ACC112 (cell line): Measurements from ENCODE around the gene LAMB1.

ENCODE experiments used
- H2AFZ ChIP-seq: fragments of 200-600 bp; sonication (generic); one replicate; pipeline ENCODE4 v1.6.0; 2017; ENCODE audit warnings: antibody characterized with exemption, low read length; ENCODE audit not compliant: unreplicated experiment
- H3K27ac ChIP-seq: fragments of 200-600 bp; sonication (generic); 2 replicates; pipeline ENCODE4 v1.5.1; 2014; ENCODE audit warnings: low read depth, mild to moderate bottlenecking, antibody characterized with exemption, low read length, moderate library complexity
- H3K27me3 ChIP-seq: fragments of 200-600 bp; sonication (generic); 2 replicates; pipeline ENCODE4 v1.6.1; 2014; ENCODE audit warnings: mild to moderate bottlenecking, antibody characterized with exemption, low read length, moderate library complexity, mixed read lengths; ENCODE audit not compliant: insufficient read depth
- H3K36me3 ChIP-seq: fragments of 200-600 bp; sonication (generic); 2 replicates; pipeline ENCODE4 v1.6.1; 2016; ENCODE audit warnings: mild to moderate bottlenecking, antibody characterized with exemption, low read length, moderate library complexity, mixed read lengths; ENCODE audit not compliant: insufficient read depth
- H3K4me1 ChIP-seq: fragments of 200-600 bp; sonication (generic); one replicate; pipeline ENCODE4 v1.6.1; 2016; ENCODE audit warnings: low read length, mixed read lengths; ENCODE audit not compliant: insufficient read depth, unreplicated experiment, control insufficient read depth
- H3K4me3 ChIP-seq: fragments of 200-600 bp; sonication (generic); 2 replicates; pipeline ENCODE4 v1.5.1; 2014; ENCODE audit warnings: mild to moderate bottlenecking, low read depth, low read length
- H3K79me2 ChIP-seq: fragments of 200-600 bp; sonication (generic); one replicate; pipeline ENCODE4 v1.6.0; 2016; ENCODE audit warnings: low read length; ENCODE audit not compliant: control insufficient read depth, unreplicated experiment, insufficient read depth

LAMB1 gene

DNA sequence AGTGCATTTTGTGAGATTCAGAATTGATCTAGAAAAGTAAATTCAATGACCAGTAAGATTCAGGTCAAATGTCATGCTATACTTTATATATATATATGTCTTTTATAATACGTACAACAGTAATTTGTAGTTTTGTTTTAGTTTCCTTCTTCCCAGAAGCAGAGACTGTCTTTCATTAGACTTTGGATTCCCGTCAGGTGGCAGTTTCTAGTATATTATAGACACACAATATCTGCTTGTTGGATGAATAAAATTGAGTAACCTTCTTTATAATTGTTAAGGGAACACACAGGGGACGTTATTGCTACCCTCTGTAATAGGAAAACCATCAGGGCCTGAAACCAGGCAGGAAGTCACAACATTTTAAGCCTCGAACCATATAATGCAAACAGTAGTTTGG lies 5.3 kb upstream of the LAMB1 start:
- no peak overlapping the region for H3K4me3 ChIP-seq
- peaks cover 19% of the 10 kb centered on the region for H3K4me1 ChIP-seq
- H2AFZ ChIP-seq: no peak overlapping the region
- no peak overlapping the region for H3K27ac ChIP-seq
- H3K79me2 ChIP-seq: no peaks in the 10 kb centered on the region
- H3K27me3 ChIP-seq: no peaks in the 10 kb centered on the region
- no peaks in the 10 kb centered on the region for H3K36me3 ChIP-seq

DNA sequence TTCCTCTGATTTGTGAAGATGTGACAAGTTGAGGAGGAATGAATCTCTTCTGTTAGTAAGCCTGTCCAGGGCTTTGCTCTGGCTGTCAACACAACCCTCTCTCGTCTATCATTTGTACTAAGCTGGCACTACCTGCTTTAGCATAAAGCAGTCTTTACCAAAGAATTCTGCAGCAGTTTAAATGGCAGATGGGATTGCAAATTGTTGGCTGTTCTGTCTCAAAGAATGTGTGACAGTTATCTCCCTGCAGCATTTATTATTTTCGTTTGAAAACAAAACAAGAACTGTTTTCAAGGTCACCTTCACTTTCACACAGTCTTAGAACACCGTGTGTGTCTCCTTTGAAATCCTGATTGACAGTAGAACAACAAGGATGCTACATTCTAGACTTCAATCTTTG lies 4.8 kb upstream of the LAMB1 start:
- Histone ChIP-seq H3K4me1 (peaks cover 14% of the 10 kb centered on the region), H3K27me3 (no peaks in the 10 kb centered on the region), H3K27ac (no peak overlapping the region), H3K36me3 (no peaks in the 10 kb centered on the region), H2AFZ (no peak overlapping the region), H3K4me3 (no peak overlapping the region), H3K79me2 (peaks cover 2% of the 10 kb centered on the region)

DNA sequence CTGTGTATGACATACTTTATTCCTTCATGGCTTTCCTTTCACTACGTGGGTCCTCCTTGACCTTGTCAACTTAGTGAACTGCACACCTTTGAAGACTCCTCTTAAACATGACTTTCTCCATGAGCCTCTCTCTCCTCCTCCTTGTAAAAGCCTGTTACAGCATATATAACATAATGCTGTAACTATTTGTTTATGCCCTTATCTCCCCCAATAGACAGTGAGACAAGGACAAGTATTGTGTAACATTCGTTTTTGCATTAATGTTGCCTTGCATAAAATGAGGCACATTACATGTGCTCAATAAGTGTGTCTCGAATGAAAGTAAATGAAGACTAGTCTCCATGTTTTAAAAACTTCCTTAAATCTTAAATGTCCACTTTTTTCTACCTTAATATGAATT lies 4.3 kb upstream of the LAMB1 start:
- H3K27me3 ChIP-seq: no peaks in the 10 kb centered on the region
- H3K79me2 ChIP-seq: peaks cover 7% of the 10 kb centered on the region
- no peak overlapping the region for H3K4me3 ChIP-seq
- no peak overlapping the region for H3K27ac ChIP-seq
- H3K36me3 ChIP-seq: no peaks in the 10 kb centered on the region
- no peak overlapping the region for H2AFZ ChIP-seq
- peaks cover 9% of the 10 kb centered on the region for H3K4me1 ChIP-seq

DNA sequence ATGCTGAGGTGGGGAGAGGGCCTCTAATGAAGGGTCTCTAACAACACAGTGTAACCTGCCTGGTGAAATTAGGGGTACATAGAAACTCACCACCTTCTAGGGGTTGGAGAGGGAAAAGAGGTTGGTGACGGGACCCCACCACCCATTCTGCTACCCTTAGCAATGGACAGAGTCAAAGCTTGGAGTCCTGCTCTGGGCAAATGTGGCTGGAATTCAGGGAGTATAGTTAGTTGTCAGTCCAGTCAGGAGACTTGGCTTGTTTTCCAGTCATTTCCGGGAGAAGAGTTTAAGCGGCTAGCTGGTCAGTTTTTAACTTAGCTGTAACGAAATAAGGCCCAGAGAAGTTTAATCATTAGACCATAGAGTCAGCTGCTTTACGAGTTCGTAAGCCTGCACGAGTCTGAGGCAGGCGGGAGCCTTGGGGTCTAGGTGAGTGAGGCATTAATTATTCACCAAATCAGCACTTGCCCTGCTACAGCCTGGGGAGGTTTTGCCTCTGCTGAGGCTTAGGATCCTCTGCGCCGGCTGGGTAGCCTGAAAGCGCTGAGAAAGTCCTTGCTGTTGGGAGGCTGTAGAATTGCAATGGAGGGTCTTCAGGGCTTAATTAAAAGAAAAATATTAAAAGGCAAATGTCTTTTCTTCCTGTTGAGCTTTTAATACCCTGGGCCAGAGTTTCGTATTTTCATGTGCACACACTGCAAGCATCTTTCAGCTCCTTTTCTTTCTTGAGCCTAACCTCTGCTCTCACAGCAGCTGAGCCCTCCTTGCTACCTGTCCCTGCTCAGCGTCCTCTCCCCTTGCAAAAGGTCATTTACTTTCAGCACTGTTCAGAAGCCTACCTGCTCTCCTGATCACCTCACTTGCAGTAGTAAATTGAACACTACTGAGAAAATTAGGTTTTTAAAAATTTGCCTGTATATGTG lies 1.5 kb upstream of the LAMB1 start:
- peaks cover 33% of the 10 kb centered on the region for H3K79me2 ChIP-seq
- no peak overlapping the region for H3K27ac ChIP-seq
- no peaks in the 10 kb centered on the region for H3K27me3 ChIP-seq
- no peak overlapping the region for H2AFZ ChIP-seq
- H3K4me3 ChIP-seq: no peak overlapping the region
- H3K36me3 ChIP-seq: no peaks in the 10 kb centered on the region
- peaks cover 11% of the 10 kb centered on the region for H3K4me1 ChIP-seq

DNA sequence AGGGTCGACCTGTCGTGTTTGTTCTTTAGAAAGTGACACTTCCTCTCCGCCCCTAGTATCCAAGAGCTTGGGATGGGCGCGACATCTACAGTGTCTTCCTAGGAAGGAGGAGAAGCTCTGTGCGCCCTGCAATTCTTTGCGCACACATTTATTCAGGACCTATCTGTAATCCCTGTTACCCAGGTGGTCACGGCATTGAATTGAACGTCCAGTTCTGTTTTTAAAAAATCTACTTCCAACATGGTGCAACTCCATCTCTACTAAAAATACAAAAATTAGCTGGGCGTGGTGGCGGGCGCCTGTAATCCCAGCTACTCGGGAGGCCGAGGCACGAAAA lies 606 bp upstream of the LAMB1 start:
- Histone ChIP-seq H3K27me3 (no peaks in the 10 kb centered on the region), H3K4me3 (peak overlapping the region; percentile 76)

DNA sequence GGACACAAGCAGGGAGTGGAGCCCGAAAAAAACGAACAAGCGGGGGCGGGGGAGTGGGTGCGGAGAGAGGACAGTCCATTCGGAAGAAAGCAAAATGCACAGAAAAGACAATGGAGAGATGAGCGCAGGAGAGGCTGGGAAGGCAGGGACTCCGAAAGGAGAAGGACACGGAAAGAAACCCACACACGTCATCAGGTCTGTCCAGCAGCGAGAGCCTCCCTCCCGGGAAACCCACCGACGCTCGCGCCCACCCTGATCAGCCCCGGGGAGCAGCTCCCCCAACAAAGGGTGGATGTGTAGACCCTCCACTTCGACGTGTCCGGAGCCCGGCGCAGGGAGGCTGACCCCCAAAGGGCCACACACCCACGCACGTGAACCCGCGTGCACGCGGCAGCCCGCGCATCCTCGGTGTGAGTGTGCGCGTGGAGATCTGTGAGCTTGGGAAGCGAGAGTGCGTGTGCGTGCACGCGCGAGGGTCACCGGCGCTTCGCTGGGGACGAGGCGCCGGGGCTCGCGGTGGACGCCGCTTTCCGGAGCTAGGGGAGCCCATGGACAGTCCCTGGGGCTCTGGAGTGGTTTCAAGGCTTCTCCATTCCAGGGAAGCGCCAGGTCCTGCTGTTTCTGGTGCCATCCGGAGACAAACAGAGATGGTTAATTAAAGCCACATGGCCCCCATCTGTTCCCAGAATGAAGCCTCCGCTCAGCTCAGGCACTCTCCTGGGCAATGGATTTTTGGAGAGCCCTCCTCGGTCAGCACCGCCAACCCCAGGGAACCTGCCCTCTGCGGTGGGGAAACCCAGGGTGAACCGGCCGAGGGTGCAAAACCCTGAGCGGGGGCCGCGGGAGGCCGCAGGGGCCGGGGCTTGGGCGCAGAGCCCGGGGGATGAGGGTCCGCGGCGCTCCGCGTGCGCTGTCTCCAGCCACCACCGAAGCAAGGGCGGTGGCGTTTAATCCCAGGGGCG lies 916 bp downstream of the LAMB1 start:
- Histone ChIP-seq H3K4me1 (peaks cover 35% of the 10 kb centered on the region), H3K79me2 (peaks cover 50% of the 10 kb centered on the region), H3K4me3 (peak overlapping the region; percentile 76), H2AFZ (peak overlapping the region; percentile 7), H3K27ac (peak overlapping the region; percentile 95), H3K36me3 (peaks cover 4% of the 10 kb centered on the region), H3K27me3 (no peaks in the 10 kb centered on the region)

More for the DNA sequence above, 606 bp upstream of the LAMB1 start:
- Histone ChIP-seq H3K4me1 (peaks cover 20% of the 10 kb centered on the region), H3K79me2 (peaks cover 42% of the 10 kb centered on the region), H3K27ac (no peak overlapping the region; the same call in 1 of the 2 replicates), H2AFZ (peak overlapping the region; percentile 89), H3K36me3 (no peaks in the 10 kb centered on the region)

DNA sequence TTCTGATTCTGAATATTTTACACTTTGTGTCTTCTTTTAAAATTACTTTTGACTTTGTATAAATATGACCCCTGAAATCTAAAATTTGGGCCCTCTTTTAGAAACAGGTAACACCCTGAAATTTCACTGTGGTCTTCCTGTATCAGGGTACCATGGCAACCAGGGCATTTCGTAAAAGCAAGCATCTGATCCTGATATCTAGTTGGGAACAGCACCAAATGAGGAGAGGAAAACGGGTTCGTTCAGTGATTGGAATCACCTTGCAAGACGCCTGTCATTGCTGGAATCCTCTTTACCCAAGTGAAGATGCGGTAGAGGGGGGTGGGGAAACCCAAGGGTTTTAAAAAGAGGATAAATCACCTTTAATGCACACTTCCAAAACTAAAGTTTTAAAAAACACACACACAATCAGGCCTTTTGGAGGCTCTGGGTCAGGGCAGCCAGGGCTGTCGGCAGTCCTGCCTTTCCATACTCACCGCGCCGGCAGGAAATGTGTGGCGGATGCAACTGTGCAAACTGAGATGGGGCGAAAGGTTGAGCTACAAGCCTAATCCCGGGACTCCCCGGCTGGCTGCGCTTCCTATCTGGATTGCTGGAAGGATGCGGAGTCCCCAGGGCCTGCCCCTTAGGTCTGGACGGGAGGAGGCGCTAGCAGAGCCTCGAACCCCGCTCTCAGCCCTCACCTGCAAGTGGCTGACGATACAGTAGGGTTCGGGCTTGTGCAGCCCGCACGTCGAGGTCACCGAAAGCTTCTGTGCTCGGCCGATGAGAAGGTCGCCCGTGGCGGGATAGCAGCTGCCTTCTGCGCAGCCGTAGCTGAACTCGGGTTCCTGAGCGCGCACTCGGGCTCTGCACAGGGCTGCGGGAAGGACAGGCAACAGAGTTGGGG lies 1.8 kb downstream of the LAMB1 start:
- Histone ChIP-seq H3K27ac (peak overlapping the region; percentile 95), H3K4me3 (peak overlapping the region; percentile 76), H2AFZ (no peak overlapping the region), H3K4me1 (peaks cover 44% of the 10 kb centered on the region), H3K27me3 (no peaks in the 10 kb centered on the region), H3K79me2 (peaks cover 50% of the 10 kb centered on the region), H3K36me3 (peaks cover 10% of the 10 kb centered on the region)

DNA sequence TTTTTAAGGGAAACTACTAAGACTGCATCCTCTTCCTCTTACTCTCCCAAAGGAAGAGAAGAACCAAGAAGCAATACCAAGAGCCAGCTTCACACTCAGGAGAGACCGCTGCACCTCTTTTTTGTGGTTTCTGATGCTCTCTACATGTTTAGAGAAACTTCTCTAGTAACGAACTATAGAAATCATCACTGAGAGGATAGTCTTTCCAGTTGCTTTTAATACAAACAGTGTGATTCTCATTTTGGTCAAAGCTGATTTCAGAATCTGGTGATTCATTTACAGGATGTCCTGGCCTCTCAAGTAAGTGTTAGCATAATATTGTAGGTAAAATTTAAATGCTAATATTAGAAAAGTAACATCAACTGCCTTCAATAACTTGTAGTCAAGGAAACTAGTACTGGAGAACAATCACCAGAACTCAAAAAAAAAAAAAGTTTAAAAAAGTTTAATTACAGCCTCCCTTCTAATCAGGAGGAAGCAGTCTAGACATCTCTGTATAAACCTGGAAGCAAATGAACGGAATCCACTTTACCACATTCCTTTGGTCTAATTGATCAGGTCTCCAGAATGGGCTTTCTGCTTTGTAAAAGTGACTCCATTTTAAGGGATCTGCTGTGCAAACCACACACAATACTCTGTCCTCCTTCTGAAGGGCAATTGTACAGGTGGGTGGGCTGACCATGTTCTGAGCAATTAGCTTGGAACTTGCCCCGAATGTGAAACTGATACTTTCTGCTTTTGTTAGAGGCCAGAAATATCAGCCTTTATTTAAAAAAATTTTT lies 3.0 kb downstream of the LAMB1 start:
- peaks cover 52% of the 10 kb centered on the region for H3K4me1 ChIP-seq
- peak overlapping the region; percentile 95 for H3K27ac ChIP-seq
- H3K36me3 ChIP-seq: peaks cover 10% of the 10 kb centered on the region
- peaks cover 50% of the 10 kb centered on the region for H3K79me2 ChIP-seq
- H2AFZ ChIP-seq: no peak overlapping the region
- peak overlapping the region; percentile 76 for H3K4me3 ChIP-seq
- no peaks in the 10 kb centered on the region for H3K27me3 ChIP-seq

DNA sequence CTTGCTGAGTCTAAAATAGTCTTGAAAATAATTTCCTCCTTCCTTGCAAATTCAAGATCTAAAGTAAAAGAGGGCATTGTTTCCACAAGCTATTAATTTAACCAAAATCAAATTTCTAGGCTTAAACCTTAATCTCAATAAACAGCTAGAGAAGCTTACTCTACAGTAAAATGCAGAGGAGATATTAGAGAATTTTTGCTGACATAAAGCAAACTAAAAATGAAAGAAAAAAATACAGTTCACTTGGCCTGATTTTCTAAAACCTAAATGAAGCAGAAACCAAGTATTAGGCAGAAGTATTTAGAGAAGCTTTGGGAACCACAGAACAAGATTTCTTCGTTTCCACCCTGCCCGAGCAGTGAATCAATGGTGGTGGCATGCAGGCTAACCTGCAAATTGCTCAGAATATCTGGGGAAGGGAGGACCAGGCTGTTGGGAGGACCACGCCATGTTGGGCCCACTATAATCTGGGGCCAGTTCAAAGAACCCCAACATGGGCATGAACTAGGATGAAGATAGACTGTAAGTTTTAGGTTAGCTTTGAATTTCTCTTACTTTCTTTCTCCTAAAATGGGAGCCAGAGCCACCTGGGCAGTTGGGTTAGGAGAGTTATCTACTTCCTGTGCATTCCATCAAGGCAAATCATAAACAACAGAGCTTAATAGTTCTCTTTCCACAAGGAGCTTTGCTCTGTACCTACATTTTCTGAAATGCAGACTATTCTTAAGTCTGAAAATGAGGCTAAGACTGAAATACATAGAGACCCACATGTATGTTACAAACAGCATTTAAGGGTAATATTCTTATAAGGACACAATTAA lies 4.1 kb downstream of the LAMB1 start:
- Histone ChIP-seq H3K4me1 (peaks cover 55% of the 10 kb centered on the region), H3K79me2 (peaks cover 50% of the 10 kb centered on the region), H3K27me3 (no peaks in the 10 kb centered on the region), H2AFZ (no peak overlapping the region), H3K4me3 (peak overlapping the region; percentile 76), H3K36me3 (peaks cover 18% of the 10 kb centered on the region), H3K27ac (peak overlapping the region; percentile 95)
